HEK293T (cell line): ENCODE results near the gene BBS12.

ENCODE experiments used
- CTCF ChIA-PET: fragments of 350-600 bp; formaldehyde crosslinking; extraction: SDS; loops from one replicate; lab custom pipeline; 2021; ENCODE audit warnings: antibody characterized with exemption, inconsistent platforms; lab: Yijun Ruan, JAX
- POLR2A ChIA-PET: fragments of 350-600 bp; formaldehyde crosslinking; extraction: SDS; loops from one replicate; lab custom pipeline; 2020; ENCODE audit warnings: antibody characterized with exemption, inconsistent platforms; lab: Yijun Ruan, JAX
- DNase-seq: peaks from one replicate; pipeline ENCODE4 v3.0.0; 2012; ENCODE audit warnings: mixed read lengths; ENCODE audit errors: extremely low spot score
- ARNT ChIP-seq: fragments of 450-650 bp; IDR thresholded peaks from 2 replicates; pipeline ENCODE4 v1.6.1; 2017; ENCODE audit warnings: mild to moderate bottlenecking
- BHLHE40 ChIP-seq: fragments of 450-650 bp; IDR thresholded peaks from 2 replicates; pipeline ENCODE4 v1.6.1; 2016; ENCODE audit warnings: mild to moderate bottlenecking, moderate library complexity, borderline replicate concordance
- CTBP1 ChIP-seq: fragments of 450-650 bp; IDR thresholded peaks from 2 replicates; pipeline ENCODE4 v1.6.1; 2016; ENCODE audit warnings: borderline replicate concordance
- ELF4 ChIP-seq: fragments of 450-650 bp; IDR thresholded peaks from 2 replicates; pipeline ENCODE4 v1.6.1; 2017; ENCODE audit warnings: antibody characterized with exemption
- FOXA1 ChIP-seq: fragments of 450-650 bp; IDR thresholded peaks from 2 replicates; pipeline ENCODE4 v1.6.1; 2016; ENCODE audit warnings: mild to moderate bottlenecking
- FOXK2 ChIP-seq: fragments of 450-650 bp; IDR thresholded peaks from 2 replicates; pipeline ENCODE4 v1.6.1; 2016; ENCODE audit warnings: mild to moderate bottlenecking
- FOXM1 ChIP-seq: fragments of 450-650 bp; IDR thresholded peaks from 2 replicates; pipeline ENCODE4 v1.6.1; 2017; ENCODE audit warnings: mild to moderate bottlenecking, borderline replicate concordance
- HDGF ChIP-seq: fragments of 450-650 bp; IDR thresholded peaks from 2 replicates; pipeline ENCODE4 v1.6.1; 2017; ENCODE audit warnings: antibody characterized with exemption, borderline replicate concordance
- L3MBTL2 ChIP-seq: fragments of 450-650 bp; conservative IDR thresholded peaks from 2 replicates; pipeline ENCODE4 v1.6.1; 2016; ENCODE audit warnings: mild to moderate bottlenecking
- LEF1 ChIP-seq: fragments of 450-650 bp; IDR thresholded peaks from 2 replicates; pipeline ENCODE4 v1.6.1; 2017; ENCODE audit warnings: mild to moderate bottlenecking, borderline replicate concordance
- NFRKB ChIP-seq: fragments of 450-650 bp; IDR thresholded peaks from 2 replicates; pipeline ENCODE4 v1.6.1; 2016; ENCODE audit warnings: mild to moderate bottlenecking, moderate library complexity
- SP1 ChIP-seq: fragments of 450-650 bp; IDR thresholded peaks from 2 replicates; pipeline ENCODE4 v1.6.1; 2017
- SUZ12 ChIP-seq: fragments of 450-650 bp; IDR thresholded peaks from 2 replicates; pipeline ENCODE4 v1.6.1; 2016; ENCODE audit warnings: mild to moderate bottlenecking
- TARDBP ChIP-seq: fragments of 450-650 bp; IDR thresholded peaks from 2 replicates; pipeline ENCODE4 v1.6.1; 2016
- ZNF384 ChIP-seq: fragments of 450-650 bp; IDR thresholded peaks from 2 replicates; pipeline ENCODE4 v1.6.1; 2016
- TF ChIP-seq, protein P1 (sequence below): fragments of 450-650 bp; IDR thresholded peaks from 2 replicates; pipeline ENCODE4 v1.6.1; 2016

The BBS12 gene

DNA sequence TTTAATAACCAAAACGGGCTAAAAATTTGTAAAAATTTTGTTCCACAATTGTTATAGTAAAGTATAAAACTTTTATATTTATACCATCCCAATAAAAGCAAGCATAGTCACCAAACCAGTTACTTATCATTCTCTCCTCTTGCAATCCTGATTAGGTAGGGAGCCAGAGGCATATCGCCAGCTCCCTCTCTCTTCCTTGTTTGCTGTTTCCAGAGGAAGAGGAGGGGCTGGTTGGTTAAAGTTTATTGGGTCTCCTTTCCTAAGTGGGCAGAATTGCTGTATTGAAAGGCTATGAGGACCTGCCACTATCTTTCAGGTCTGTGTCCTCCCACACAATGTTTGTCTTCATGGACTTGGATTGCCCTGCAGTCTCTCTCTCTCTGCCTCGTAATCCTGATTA lies 29.6 kb upstream of the BBS12 start:
- ChIA-PET CTCF (no interaction called here), POLR2A (no interaction called here)
- no peak for DNase-seq
- TF ChIP-seq, protein P1, sequence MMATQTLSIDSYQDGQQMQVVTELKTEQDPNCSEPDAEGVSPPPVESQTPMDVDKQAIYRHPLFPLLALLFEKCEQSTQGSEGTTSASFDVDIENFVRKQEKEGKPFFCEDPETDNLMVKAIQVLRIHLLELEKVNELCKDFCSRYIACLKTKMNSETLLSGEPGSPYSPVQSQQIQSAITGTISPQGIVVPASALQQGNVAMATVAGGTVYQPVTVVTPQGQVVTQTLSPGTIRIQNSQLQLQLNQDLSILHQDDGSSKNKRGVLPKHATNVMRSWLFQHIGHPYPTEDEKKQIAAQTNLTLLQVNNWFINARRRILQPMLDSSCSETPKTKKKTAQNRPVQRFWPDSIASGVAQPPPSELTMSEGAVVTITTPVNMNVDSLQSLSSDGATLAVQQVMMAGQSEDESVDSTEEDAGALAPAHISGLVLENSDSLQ: no peak
- TF ChIP-seq BHLHE40 (no peak), HDGF (no peak), ZNF384 (no peak), ARNT (no peak), FOXA1 (no peak), L3MBTL2 (no peak), ELF4 (no peak), FOXK2 (no peak), FOXM1 (no peak), TARDBP (no peak), CTBP1 (no peak), LEF1 (no peak), SP1 (no peak), NFRKB (no peak), SUZ12 (no peak)

DNA sequence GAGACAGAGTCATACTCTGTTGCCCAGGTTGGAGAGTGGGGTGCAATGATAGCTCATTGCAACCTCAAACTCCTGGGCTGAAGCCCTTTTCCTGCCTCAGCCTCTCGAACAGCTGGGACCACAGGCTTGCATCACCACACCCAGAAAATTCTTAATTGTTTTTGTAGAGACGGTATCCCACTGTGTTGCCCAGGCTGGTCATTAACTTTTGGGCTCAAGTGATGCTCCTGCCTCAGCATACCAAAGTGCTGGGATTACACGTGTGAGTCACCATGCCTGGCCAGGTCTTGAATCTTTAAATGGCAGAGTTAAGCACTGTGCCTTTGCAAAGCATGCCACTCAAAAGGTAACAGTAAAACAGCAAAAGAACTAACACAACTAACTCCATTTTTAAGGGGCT lies 28.6 kb upstream of the BBS12 start:
- TF ChIP-seq ELF4 (no peak), NFRKB (no peak), FOXK2 (no peak), TARDBP (no peak), HDGF (no peak), L3MBTL2 (no peak)
- POLR2A ChIA-PET: no interaction called here
- DNase-seq: no peak
- CTCF ChIA-PET: no interaction called here

DNA sequence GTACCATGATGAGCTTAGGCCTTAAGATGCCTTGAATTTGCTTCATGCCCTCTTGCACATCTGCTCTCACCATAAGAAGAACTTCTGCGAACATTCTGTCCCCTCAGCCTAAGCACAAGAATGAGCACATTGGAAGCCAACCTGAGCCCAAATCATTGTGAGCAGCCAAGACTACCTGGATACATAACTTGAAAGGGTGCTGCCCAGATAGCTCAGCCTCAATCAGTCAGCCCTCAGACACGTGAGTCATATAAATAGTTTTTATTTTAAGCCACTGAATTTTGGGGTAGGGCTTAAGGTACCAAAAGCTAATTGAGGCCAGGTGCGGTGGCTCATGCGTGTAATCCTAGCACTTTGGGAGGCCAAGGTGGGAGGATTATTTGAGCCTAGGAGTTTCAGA lies 27.5 kb upstream of the BBS12 start:
- CTCF ChIA-PET: no interaction called here
- TF ChIP-seq LEF1: no peak
- TF ChIP-seq SUZ12: no peak
- no peak for TF ChIP-seq ELF4
- no peak for TF ChIP-seq NFRKB
- no peak for TF ChIP-seq CTBP1
- no peak for TF ChIP-seq FOXK2
- TF ChIP-seq L3MBTL2: no peak
- TF ChIP-seq ARNT: no peak
- no peak for TF ChIP-seq SP1
- TF ChIP-seq BHLHE40: no peak
- TF ChIP-seq ZNF384: no peak
- no peak for TF ChIP-seq TARDBP
- no peak for TF ChIP-seq FOXM1
- no peak for TF ChIP-seq HDGF
- TF ChIP-seq FOXA1: no peak
- TF ChIP-seq, protein P1: no peak
- no peak for DNase-seq
- POLR2A ChIA-PET: no interaction called here

DNA sequence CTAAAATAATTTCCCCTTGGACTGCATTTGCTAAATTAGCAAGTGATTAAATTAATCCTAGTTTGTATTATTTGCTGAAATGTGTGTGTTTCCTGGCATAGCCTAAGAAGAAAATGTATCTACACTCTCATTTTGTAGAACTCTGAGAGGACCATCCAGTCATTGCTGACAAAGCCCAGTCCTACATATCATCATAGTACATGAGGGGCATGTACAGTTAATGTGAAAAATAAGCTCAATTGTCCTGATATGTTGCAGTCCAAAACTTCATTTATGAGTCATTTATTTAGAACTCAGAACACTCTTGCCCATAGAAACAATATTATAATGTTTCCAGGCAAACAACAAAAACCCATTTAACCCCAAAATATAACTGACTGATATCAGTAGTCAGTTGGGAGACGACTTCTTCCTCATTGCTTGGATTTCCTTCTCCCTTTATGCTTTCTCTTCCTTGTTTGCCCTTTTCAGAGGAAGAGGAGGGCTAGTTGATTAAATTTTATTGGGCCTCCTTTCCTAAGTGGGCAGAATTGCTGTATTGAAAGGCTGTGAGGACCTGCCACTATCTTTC lies 26.9 kb upstream of the BBS12 start:
- ChIA-PET CTCF (no interaction called here), POLR2A (no interaction called here)
- no peak for TF ChIP-seq SP1
- TF ChIP-seq SUZ12: no peak
- DNase-seq: no peak

DNA sequence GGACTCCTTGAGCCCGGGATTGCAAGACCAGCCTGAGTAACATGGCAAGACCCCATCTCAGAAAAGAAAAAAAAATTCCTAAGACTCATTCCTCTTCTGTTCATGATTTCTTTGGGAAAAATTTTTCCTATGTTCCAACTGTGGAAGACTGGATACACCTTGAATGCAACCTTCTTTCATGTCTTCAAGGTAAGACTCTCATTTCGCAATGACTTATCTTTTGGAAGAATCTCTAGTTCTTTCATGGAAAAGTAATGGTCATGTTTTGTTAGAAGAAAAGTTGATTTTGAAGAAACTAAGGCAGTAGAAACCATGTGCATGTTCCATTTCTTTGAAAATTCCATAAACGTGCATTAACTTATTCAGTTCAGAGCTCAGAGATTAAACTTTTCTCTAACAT lies 26.0 kb upstream of the BBS12 start:
- no peak for DNase-seq
- POLR2A ChIA-PET: no interaction called here
- no peak for TF ChIP-seq FOXA1
- TF ChIP-seq, protein P1: no peak
- no peak for TF ChIP-seq NFRKB
- TF ChIP-seq ELF4: no peak
- no peak for TF ChIP-seq ARNT
- TF ChIP-seq TARDBP: no peak
- no peak for TF ChIP-seq LEF1
- no peak for TF ChIP-seq CTBP1
- TF ChIP-seq L3MBTL2: no peak
- no peak for TF ChIP-seq FOXK2
- no peak for TF ChIP-seq HDGF
- TF ChIP-seq FOXM1: no peak
- no peak for TF ChIP-seq SUZ12
- TF ChIP-seq SP1: no peak
- CTCF ChIA-PET: no interaction called here

DNA sequence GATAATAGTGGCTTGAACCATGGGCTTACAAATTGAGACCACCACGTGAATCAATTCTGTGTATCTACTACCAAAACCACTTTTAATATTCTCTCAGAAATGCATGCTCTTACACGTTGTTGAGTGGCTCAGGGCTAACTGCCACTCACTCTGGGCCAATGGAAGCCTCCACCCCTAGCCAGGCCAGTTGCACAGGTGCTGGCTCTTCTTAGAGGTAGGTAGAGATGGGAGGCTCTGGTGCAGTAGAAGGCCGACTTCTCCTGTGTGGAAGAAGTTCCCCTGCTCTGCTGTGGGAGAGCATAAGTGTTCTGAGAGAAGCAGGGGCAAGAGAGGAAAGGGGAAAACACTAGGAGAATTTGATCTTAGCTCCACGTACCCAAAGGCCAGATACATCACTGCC lies 25.0 kb upstream of the BBS12 start:
- no peak for TF ChIP-seq FOXM1
- POLR2A ChIA-PET: no interaction called here
- CTCF ChIA-PET: no interaction called here
- no peak for DNase-seq

DNA sequence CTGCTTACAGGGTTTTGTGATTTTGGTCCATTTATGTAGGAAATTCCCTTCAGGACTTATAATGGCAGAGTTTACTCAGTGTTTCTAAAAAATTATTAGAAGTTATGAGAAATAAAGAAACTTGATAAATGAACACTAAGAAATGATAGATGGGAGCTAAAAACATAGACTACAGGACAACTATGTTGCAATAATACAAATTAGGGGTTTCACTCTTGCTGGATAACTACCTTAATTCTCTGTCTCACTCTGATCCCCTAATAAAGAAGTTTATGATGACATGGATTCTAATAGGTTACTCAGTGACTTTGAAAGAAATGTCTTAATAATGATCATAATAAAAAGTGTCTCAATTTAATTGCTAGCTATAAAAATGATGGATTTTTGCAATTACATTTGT lies 23.3 kb upstream of the BBS12 start:
- ChIA-PET POLR2A (no interaction called here), CTCF (no interaction called here)
- no peak for DNase-seq
- TF ChIP-seq ELF4 (no peak), CTBP1 (no peak)
- TF ChIP-seq, protein P1: peak; percentile 51
